Motor neuron (in vitro differentiated cells): ENCODE measurements around the gene LHPP. TPM values are rescaled to one million over a fixed set of nuclear protein-coding genes. Genes with fewer than 3 reads are reported as not detected.
A peak's percentile ranks its signal among the peaks of the same experiment; 100 is the strongest.

Source experiments
- ATAC-seq, 8 experiments: fragments of 200-7000 bp; cut with Tn5 transposase; replicated peaks in 6 of 8; 2 replicates each; pipeline ENCODE4 v1.8.0; 2021; ENCODE audit warnings: mild to moderate bottlenecking in 8 of 8, moderate library complexity in 8 of 8
- H3K27ac ChIP-seq, 2 donors: fragments of 250-450 bp; sonication (Bioruptor Pico); 2 replicates each; pipeline ENCODE4 v1.9.0; 2021; ENCODE audit warnings: antibody characterized with exemption in 2 of 2, mild to moderate bottlenecking in 2 of 2, moderate library complexity in 1 of 2
- H3K4me1 ChIP-seq, 2 donors: fragments of 250-450 bp; sonication (Bioruptor Pico); replicated peaks in 1 of 2; 2 replicates each; pipeline ENCODE4 v1.6.1; 2021; ENCODE audit warnings: antibody characterized with exemption in 2 of 2, mild to moderate bottlenecking in 2 of 2, moderate library complexity in 1 of 2
- H3K4me3 ChIP-seq, 5 donors: fragments of 250-450 bp; sonication (Bioruptor Pico); 2 replicates each; pipeline ENCODE4 v1.9.0; 2021; ENCODE audit warnings: antibody characterized with exemption in 5 of 5, mild to moderate bottlenecking in 5 of 5, moderate library complexity in 4 of 5
- WGBS, 10 experiments: fragments of 450-650 bp; shearing (Covaris generic); methylation state at CpG; one replicate each; pipeline ENCODE4 v1.0.0; 2022; 5-methylcytosine and 5-hydroxymethylcytosine counted together
- in situ Hi-C, 9 experiments: fragments of 400-800 bp; cut with MboI; loops; one replicate each; pipeline ENCODE4 v1.15.0; 2021; ENCODE audit warnings: low sequenced_read_pairs in 9 of 9, low pct_unique_long_range_greater_than_20kb in 2 of 9; ENCODE audit not compliant: unreplicated experiment in 9 of 9
- total RNA-seq, 8 experiments: library from RNA; unstranded; fragments of 300-600 nt; gene quantifications; 2 replicates each; pipeline versions ENCODE4 v1.2.3 to v1.2.4, GENCODE V29; 2022

The LHPP gene
- total RNA-seq, 8 experiments from 2014 or later = 3.4 to 14.5 (median 8.6) TPM

GRCh38 chr10:124647421-124648130, 186.0 kb downstream of the LHPP start:
- in situ Hi-C loops = no loop called here
- Histone ChIP-seq H3K27ac (no peak overlapping the region), H3K4me3 (no peak overlapping the region), H3K4me1 (peaks cover 59 to 80% of the 10 kb centered on the region in 2 donors)
- WGBS, 10 experiments = 20 to 86% (median 58%) methylated on average over 1 to 4 of the region's 9 CpGs; no CpG with 5 or more reads in 6 of the 10 experiments
- ATAC-seq = peak in 3 of 8 experiments; percentile 87 to 96 (median 91)

- peak overlapping the region in 1 of 2 donors; percentile 62 for H3K27ac ChIP-seq
- H3K4me3 ChIP-seq = no peak overlapping the region
- peaks cover 53 to 75% of the 10 kb centered on the region in 2 donors for H3K4me1 ChIP-seq
- 0 to 100% (median 75%) methylated on average over 1 to 2 of the region's 7 CpGs; no CpG with 5 or more reads in 6 of the 10 experiments for WGBS, 10 experiments
- no peak for ATAC-seq
- in situ Hi-C loops = no loop called here
These were observed 186.5 kb downstream of the LHPP start for GRCh38 chr10:124648131-124648475.

- peaks cover 47 to 68% of the 10 kb centered on the region in 2 donors for H3K4me1 ChIP-seq
- WGBS, 10 experiments = 60 to 96% (median 83%) methylated on average over 1 to 9 of the region's 9 CpGs; no CpG with 5 or more reads in 3 of the 10 experiments
- H3K4me3 ChIP-seq = no peak overlapping the region
- H3K27ac ChIP-seq = peak overlapping the region in 1 of 2 donors; percentile 62
- ATAC-seq = peak in 6 of 8 experiments; percentile 18 to 88 (median 78)
- in situ Hi-C loops = no loop called here
These were observed 187.1 kb downstream of the LHPP start for GRCh38 chr10:124648738-124649137.

GRCh38 chr10:124649214-124649613, 187.6 kb downstream of the LHPP start:
- peak in 3 of 8 experiments; percentile 8 to 15 (median 14) for ATAC-seq
- Histone ChIP-seq H3K27ac (peak overlapping the region in 1 of 2 donors; percentile 62), H3K4me3 (no peak overlapping the region), H3K4me1 (peaks cover 42 to 63% of the 10 kb centered on the region in 2 donors)
- 0 to 100% (median 85%) methylated on average over 1 to 3 of the region's 5 CpGs; no CpG with 5 or more reads in 4 of the 10 experiments for WGBS, 10 experiments
- in situ Hi-C loops = no loop called here

GRCh38 chr10:124650263-124650662, 188.6 kb downstream of the LHPP start:
- no peak for ATAC-seq
- in situ Hi-C loops = no loop called here
- whole genome bisulfite sequencing, 10 experiments = 93 to 100% (median 100%) methylated on average over 1 to 9 of the region's 12 CpGs; no CpG with 5 or more reads in 4 of the 10 experiments
- H3K4me1 ChIP-seq = peaks cover 33 to 53% of the 10 kb centered on the region in 2 donors
- H3K27ac ChIP-seq = no peak overlapping the region
- H3K4me3 ChIP-seq = no peak overlapping the region

- peak in 4 of 8 experiments; percentile 2 to 36 (median 24) for ATAC-seq
These were observed 189.3 kb downstream of the LHPP start for GRCh38 chr10:124650820-124651401.

GRCh38 chr10:124651402-124651891, 189.8 kb downstream of the LHPP start:
- H3K4me3 ChIP-seq = no peak overlapping the region
- peaks cover 23 to 41% of the 10 kb centered on the region in 2 donors for H3K4me1 ChIP-seq
- in situ Hi-C loops = no loop called here
- 61 to 93% (median 82%) methylated on average over 1 to 4 of the region's 14 CpGs; no CpG with 5 or more reads in 5 of the 10 experiments for WGBS, 10 experiments
- no peak overlapping the region for H3K27ac ChIP-seq
- ATAC-seq = peak in 2 of 8 experiments; percentile 4 to 18

More at GRCh38 chr10:124650820-124651401, 189.3 kb downstream of the LHPP start:
- in situ Hi-C loops = no loop called here
- H3K4me1 ChIP-seq = peaks cover 26 to 46% of the 10 kb centered on the region in 2 donors
- H3K27ac ChIP-seq = no peak overlapping the region
- whole genome bisulfite sequencing, 10 experiments = 56 to 100% (median 80%) methylated on average over 1 to 10 of the region's 13 CpGs; no CpG with 5 or more reads in 1 of the 10 experiments
- no peak overlapping the region for H3K4me3 ChIP-seq

GRCh38 chr10:124652200-124652599, 190.6 kb downstream of the LHPP start:
- H3K27ac ChIP-seq = no peak overlapping the region
- WGBS, 10 experiments = 83 to 100% (median 100%) methylated on average over 1 to 4 of the region's 5 CpGs; no CpG with 5 or more reads in 4 of the 10 experiments
- in situ Hi-C loops = no loop called here
- ATAC-seq = no peak
- H3K4me3 ChIP-seq = no peak overlapping the region
- H3K4me1 ChIP-seq = peaks cover 23 to 39% of the 10 kb centered on the region in 2 donors

GRCh38 chr10:124652701-124653100, 191.1 kb downstream of the LHPP start:
- Histone ChIP-seq H3K4me3 (no peak overlapping the region), H3K27ac (no peak overlapping the region), H3K4me1 (peaks cover 23 to 39% of the 10 kb centered on the region in 2 donors)
- WGBS, 10 experiments = 58 to 100% (median 94%) methylated on average over 1 to 5 of the region's 8 CpGs; no CpG with 5 or more reads in 4 of the 10 experiments
- in situ Hi-C loops = no loop called here
- ATAC-seq = peak in 1 of 8 experiments; percentile 11

- Histone ChIP-seq H3K4me3 (no peak overlapping the region), H3K4me1 (peaks cover 22 to 33% of the 10 kb centered on the region in 2 donors), H3K27ac (no peak overlapping the region)
- in situ Hi-C loops = no loop called here
- no peak for ATAC-seq
- 92 to 100% (median 97%) methylated on average over 1 to 3 of the region's 7 CpGs; no CpG with 5 or more reads in 6 of the 10 experiments for WGBS, 10 experiments
These were observed 191.7 kb downstream of the LHPP start for GRCh38 chr10:124653311-124653710.

- peaks cover 19 to 26% of the 10 kb centered on the region in 2 donors for H3K4me1 ChIP-seq
- ATAC-seq = peak in 6 of 8 experiments; percentile 16 to 52 (median 24)
- no peak overlapping the region for H3K27ac ChIP-seq
- 80 to 100% (median 94%) methylated on average over 1 to 9 of the region's 17 CpGs; no CpG with 5 or more reads in 2 of the 10 experiments for WGBS, 10 experiments
- in situ Hi-C loops = no loop called here
- no peak overlapping the region for H3K4me3 ChIP-seq
These were observed 192.4 kb downstream of the LHPP start for GRCh38 chr10:124653811-124654651.

- 68 to 100% (median 100%) methylated on average over 1 to 4 of the region's 7 CpGs; no CpG with 5 or more reads in 6 of the 10 experiments for WGBS, 10 experiments
- peaks cover 14 to 20% of the 10 kb centered on the region in 2 donors for H3K4me1 ChIP-seq
- no peak overlapping the region for H3K27ac ChIP-seq
- H3K4me3 ChIP-seq = no peak overlapping the region
- in situ Hi-C loops = no loop called here
- peak in 1 of 8 experiments; percentile 12 for ATAC-seq
These were observed 193.1 kb downstream of the LHPP start for GRCh38 chr10:124654686-124655085.
